GM23338 (cell line): ENCODE measurements around the gene SH2D6.

ENCODE experiments used
- CTCF ChIP-seq, 2 experiments: fragments of 200-600 bp in 1 of 2; sonication (generic) in 1 of 2; conservative IDR thresholded peaks; 2 replicates each; pipeline versions ENCODE4 v1.5.1 to v1.6.1; 2016 to 2017; ENCODE audit warnings: antibody characterized with exemption in 2 of 2, low read depth in 2 of 2, mild to moderate bottlenecking in 2 of 2, moderate library complexity in 1 of 2
- EZH2 ChIP-seq: fragments of 200-600 bp; sonication (generic); IDR thresholded peaks from one replicate; pipeline ENCODE4 v1.8.0; 2017; ENCODE audit warnings: antibody characterized with exemption, mild to moderate bottlenecking, low read depth; ENCODE audit not compliant: unreplicated experiment
- EZH2phosphoT487 ChIP-seq: fragments of 200-600 bp; sonication (generic); IDR thresholded peaks from one replicate; pipeline ENCODE4 v1.8.1; 2018; ENCODE audit warnings: antibody characterized with exemption; ENCODE audit not compliant: unreplicated experiment
- JUNB ChIP-seq: IDR thresholded peaks from one replicate; pipeline ENCODE4 v1.6.1; 2016; ENCODE audit warnings: antibody characterized with exemption; ENCODE audit not compliant: unreplicated experiment
- POLR2AphosphoS5 ChIP-seq: IDR thresholded peaks from 2 replicates; pipeline ENCODE4 v1.6.1; 2016; ENCODE audit warnings: antibody characterized with exemption, low read depth
- ZNF462 ChIP-seq: fragments of 250-450 bp; sonication (Bioruptor Pico); IDR thresholded peaks from 2 replicates; pipeline ENCODE4 v1.5.0; 2020; ENCODE audit warnings: mild to moderate bottlenecking, moderate library complexity
- TF ChIP-seq, protein P1 (sequence below): IDR thresholded peaks from one replicate; pipeline ENCODE4 v1.6.1; 2018; ENCODE audit warnings: antibody characterized with exemption; ENCODE audit not compliant: unreplicated experiment

DNA sequence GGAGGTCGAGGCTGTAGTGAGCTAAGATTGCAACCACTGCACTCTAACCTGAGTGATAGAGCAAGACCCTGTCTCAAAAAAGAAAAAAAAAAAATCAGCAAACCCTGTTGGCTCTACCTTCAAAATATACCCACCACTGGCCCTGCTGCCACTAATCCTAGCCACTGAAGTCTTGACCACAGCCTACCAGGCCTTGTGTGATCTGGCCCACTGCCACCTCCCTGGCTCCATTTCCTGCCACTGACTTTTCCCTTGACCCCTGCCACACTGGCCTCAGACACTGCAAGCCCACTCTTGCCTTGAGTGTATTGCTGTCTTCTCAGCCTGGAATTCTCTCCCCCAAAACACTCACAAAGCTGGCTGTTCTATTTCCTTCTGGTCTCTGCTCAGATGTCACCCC is 33.7 kb downstream of the SH2D6 start:
- no peak for TF ChIP-seq CTCF (conservative IDR thresholded peaks at IDR 0.05; ENCODE audit: low read depth in 2 of 2)
- no peak for TF ChIP-seq POLR2AphosphoS5
- TF ChIP-seq, protein P1, sequence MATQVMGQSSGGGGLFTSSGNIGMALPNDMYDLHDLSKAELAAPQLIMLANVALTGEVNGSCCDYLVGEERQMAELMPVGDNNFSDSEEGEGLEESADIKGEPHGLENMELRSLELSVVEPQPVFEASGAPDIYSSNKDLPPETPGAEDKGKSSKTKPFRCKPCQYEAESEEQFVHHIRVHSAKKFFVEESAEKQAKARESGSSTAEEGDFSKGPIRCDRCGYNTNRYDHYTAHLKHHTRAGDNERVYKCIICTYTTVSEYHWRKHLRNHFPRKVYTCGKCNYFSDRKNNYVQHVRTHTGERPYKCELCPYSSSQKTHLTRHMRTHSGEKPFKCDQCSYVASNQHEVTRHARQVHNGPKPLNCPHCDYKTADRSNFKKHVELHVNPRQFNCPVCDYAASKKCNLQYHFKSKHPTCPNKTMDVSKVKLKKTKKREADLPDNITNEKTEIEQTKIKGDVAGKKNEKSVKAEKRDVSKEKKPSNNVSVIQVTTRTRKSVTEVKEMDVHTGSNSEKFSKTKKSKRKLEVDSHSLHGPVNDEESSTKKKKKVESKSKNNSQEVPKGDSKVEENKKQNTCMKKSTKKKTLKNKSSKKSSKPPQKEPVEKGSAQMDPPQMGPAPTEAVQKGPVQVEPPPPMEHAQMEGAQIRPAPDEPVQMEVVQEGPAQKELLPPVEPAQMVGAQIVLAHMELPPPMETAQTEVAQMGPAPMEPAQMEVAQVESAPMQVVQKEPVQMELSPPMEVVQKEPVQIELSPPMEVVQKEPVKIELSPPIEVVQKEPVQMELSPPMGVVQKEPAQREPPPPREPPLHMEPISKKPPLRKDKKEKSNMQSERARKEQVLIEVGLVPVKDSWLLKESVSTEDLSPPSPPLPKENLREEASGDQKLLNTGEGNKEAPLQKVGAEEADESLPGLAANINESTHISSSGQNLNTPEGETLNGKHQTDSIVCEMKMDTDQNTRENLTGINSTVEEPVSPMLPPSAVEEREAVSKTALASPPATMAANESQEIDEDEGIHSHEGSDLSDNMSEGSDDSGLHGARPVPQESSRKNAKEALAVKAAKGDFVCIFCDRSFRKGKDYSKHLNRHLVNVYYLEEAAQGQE: no peak
- no peak for TF ChIP-seq EZH2
- TF ChIP-seq EZH2phosphoT487: no peak
- TF ChIP-seq JUNB: no peak
- TF ChIP-seq ZNF462 (CRISPR knock-in tag): no peak
